ENCODE data around the gene C2CD5. TPM values are rescaled to one million over a fixed set of nuclear protein-coding genes. Genes with fewer than 3 reads are reported as not detected.

C2CD5 gene
- total RNA-seq, 2 experiments from 2014 or later = 52.6 to 52.7 TPM

DNA sequence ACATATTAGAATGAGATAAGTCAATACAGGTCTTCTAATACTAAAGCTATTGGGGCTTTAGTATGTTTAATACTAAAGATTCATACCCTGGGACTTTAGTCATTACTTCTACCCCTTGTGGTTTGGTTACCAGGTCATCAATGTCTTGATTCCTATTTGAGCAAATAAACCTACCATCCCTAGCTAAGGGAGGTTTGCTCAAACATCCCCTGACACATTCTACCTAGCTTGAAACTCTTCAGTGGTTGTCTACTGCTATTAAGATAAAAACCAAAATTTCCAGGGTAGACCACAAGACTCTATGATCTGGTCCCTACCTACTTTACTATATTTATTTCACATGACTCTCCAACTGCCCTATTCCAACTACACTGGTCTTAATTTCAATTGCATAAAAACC is 7.3 kb upstream of the C2CD5 start:
- H3K27ac Mint-ChIP-seq = no peak overlapping the region
- CTCF ChIA-PET = no interaction called here

DNA sequence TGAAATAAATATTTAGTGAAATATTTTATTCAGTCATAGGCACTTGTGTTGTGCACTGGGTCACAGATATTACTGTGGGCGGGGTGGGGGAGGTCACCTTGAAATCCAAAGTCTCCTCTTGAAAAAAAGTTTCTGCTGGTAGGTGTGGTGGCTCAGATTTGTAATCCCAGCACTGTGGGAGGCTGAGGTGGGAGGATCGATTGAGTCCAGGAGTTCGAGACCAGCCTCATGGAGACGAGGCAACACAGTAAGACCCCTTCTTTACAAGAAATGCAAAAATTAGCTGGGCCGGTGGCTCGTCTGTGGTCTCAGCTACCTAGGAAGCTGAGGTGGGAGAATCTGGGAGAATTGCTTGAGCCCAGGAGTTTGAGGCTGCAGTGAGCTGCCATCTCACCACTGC is 913 bp upstream of the C2CD5 start:
- Mint-ChIP-seq H3K27me3 (peaks cover 10% of the 10 kb centered on the region), H3K9me3 (no peaks in the 10 kb centered on the region), H3K4me1 (peaks cover 37% of the 10 kb centered on the region), H3K27ac (peak overlapping the region; percentile 73), H3K36me3 (ENCODE audit: low read depth) (peaks cover 39% of the 10 kb centered on the region), H3K4me3 (peak overlapping the region; percentile 53)
- ChIA-PET POLR2A (interaction anchor here (0.9 to 4.0 kb wide), 16 partner anchors 8 to 1034 kb away, joined by 3 to 72 read pairs (median 6); partner anchors contain the start of genes CMAS, ETNK1 and LDHB), CTCF (interaction anchor here (1.1 to 2.1 kb wide), 10 partner anchors 9 to 139 kb away, joined by 3 to 9 read pairs (median 5); no protein-coding TSS in a partner anchor)
- no peak for DNase-seq

More for the DNA sequence above, 7.3 kb upstream of the C2CD5 start:
- Mint-ChIP-seq H3K36me3 (ENCODE audit: low read depth) (peaks cover 9% of the 10 kb centered on the region), H3K4me3 (no peak overlapping the region), H3K4me1 (no peaks in the 10 kb centered on the region), H3K27me3 (peaks cover 22% of the 10 kb centered on the region), H3K9me3 (peaks cover 11% of the 10 kb centered on the region)
- POLR2A ChIA-PET = interaction anchor here (0.6 kb wide), 1 partner anchor 36 kb away, joined by 3 read pairs; no protein-coding TSS in a partner anchor
- DNase-seq = no peak

DNA sequence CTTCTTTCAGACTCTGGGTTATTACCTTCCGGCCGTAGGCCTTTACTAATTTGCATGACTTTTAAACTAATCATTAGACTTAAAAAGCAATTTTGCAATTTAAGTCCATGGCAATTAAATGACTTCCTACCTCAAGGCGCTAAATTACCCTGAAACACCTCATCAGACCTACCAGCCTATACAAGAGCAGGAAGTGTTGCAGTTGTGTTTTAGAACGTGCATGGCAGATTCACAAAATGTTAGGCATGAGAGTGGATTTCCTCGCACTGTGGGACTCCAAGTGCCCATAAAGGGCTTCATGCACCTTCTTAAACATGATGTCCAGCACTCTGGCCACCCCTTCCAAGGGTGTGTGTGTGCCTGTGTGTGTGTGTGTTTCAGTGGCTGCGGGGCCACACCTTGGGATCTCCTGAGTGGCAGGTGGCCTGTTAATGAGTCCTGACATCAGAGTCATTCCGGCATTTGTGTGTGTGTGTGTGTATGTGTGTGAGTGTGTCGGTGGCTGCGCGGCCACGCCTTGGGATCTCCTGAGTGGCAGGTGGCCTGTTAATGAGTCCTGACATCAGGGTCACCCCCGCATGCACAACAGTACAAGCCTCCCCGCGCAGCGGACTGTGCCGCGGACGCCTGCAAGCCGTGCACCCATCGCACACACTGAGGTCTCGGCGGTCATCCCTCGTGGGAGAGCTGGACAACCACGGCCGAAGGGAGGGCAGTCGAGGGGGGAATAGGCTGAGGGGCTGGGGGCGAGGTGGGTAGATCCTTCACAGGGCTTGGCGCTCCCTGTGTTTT is 900 bp downstream of the C2CD5 start:
- Mint-ChIP-seq H3K36me3 (ENCODE audit: low read depth) (peaks cover 52% of the 10 kb centered on the region), H3K27ac (peak overlapping the region; percentile 96), H3K4me1 (peaks cover 48% of the 10 kb centered on the region), H3K27me3 (peaks cover 9% of the 10 kb centered on the region), H3K9me3 (no peaks in the 10 kb centered on the region), H3K4me3 (peak overlapping the region; percentile 92)
- peak; percentile 64 for DNase-seq
- ChIA-PET CTCF (interaction anchor here (1.0 to 2.1 kb wide), 10 partner anchors 8 to 129 kb away, joined by 3 to 8 read pairs (median 6); partner anchors contain the start of gene ETNK1), POLR2A (interaction anchor here (0.7 to 4.0 kb wide), 15 partner anchors 8 to 497 kb away, joined by 3 to 72 read pairs (median 6); partner anchors contain the start of genes CMAS and ETNK1)

DNA sequence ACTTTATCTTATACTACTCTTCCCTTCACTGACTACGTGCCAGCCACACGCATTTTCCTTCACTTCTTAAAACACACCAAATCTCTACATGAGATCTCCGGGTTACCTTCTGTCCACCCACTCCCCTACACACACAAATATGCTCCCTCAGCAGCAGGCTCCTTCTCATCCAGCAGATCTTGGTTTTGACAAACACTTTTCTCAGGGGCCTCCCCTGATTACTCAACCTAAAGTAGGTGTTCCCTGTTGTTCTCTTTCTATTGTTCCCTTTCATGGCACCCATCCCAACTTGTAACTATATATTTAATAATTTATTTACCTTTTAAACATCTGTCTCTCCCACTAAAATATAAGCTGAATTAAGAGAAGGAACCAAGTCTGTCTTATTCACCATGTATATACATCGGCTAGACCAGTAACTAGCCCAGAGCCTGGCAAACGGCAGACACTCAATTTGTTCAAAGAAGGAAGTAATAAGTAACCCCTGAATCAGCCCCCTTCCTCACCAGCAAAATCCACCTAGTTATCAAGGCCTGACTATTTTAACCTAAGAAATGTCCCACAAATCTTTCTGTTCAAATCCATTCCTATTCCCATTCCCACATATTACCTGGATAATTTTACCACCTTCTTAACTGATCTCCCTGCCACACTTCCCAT is 2.7 kb downstream of the C2CD5 start:
- Mint-ChIP-seq H3K4me1 (peaks cover 54% of the 10 kb centered on the region), H3K4me3 (no peak overlapping the region), H3K36me3 (ENCODE audit: low read depth) (peaks cover 53% of the 10 kb centered on the region), H3K27ac (no peak overlapping the region), H3K27me3 (no peaks in the 10 kb centered on the region), H3K9me3 (no peaks in the 10 kb centered on the region)
- no peak for DNase-seq
- ChIA-PET POLR2A (interaction anchor here (4.0 kb wide), 1 partner anchor 86 kb away, joined by 72 read pairs; the partner anchor contains the start of gene ETNK1), CTCF (interaction anchor here (1.1 kb wide), 1 partner anchor 10 kb away, joined by 3 read pairs; no protein-coding TSS in a partner anchor)

DNA sequence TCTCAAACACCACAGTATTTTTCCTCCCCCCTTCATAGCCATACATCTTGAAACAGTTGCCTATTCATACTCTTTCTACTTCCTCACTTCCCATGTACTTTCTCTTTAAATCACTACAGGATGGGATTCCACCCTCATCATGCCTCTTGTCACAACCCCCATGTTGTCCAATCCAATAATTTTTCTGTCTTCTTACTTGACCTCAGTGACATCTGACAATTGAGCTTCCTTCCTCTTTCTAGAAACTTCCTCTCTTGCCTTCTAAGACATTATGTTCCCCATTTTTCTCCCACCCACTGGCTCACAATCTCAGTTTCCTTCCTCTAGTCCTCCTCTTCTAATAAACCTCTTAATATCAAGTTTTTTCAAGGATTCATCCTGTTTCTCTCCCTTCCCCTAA is 5.3 kb downstream of the C2CD5 start:
- ChIA-PET POLR2A (interaction anchor here (0.7 kb wide), 1 partner anchor 10 kb away, joined by 3 read pairs; no protein-coding TSS in a partner anchor), CTCF (interaction anchor here (0.7 kb wide), 1 partner anchor 90 kb away, joined by 3 read pairs; no protein-coding TSS in a partner anchor)
- Mint-ChIP-seq H3K9me3 (no peaks in the 10 kb centered on the region), H3K4me3 (no peak overlapping the region), H3K36me3 (ENCODE audit: low read depth) (peaks cover 60% of the 10 kb centered on the region), H3K27me3 (no peaks in the 10 kb centered on the region), H3K4me1 (peaks cover 57% of the 10 kb centered on the region), H3K27ac (no peak overlapping the region)
- DNase-seq = no peak

DNA sequence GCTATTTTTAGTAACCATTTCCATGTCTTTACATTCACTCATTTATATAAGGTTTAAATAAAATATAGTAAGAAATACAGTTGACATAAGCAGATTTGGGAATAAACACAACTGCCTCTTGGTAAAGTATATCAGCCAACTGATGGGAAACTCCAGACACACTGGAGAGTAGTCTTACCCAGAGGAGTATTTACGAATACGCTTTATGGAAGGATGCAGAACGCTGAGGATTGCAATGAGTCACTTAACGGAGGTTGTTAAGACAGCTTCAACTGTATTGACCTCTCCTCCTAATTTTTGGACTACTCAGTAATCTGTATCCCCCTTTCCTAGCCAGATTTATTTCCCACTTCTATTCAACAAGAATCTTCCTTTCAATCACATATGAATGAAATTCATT is 6.0 kb downstream of the C2CD5 start:
- POLR2A ChIA-PET = no interaction called here
- no peak overlapping the region for H3K4me3 Mint-ChIP-seq

DNA sequence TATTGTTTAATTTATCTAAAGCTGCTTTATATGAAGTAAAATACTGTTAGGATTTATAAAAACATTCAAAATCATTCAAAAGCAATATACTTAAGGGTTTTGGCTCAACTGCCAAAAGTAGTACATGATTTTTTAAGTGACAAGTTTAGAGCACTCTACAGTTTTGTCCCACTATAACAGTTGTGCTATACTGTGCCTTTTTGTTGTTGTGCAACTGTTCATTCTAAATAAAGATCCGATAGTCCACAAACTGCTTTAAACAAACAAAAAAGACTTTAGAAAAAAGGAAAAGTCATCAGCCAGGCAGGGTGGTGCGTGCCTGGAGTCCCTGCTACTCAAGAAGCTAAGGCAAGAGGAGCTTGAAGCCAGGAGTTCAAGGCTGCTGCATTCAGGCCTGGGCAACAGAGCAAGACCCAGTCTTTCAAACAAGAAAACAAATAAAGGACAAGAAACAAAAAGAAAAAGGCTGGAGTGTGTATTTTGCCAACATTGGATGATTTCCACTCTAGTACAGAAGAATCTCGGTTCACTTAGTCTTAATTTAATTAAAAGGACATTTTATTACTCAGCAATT is 7.3 kb downstream of the C2CD5 start:
- no peak overlapping the region for H3K4me3 Mint-ChIP-seq

More for the DNA sequence above, 6.0 kb downstream of the C2CD5 start:
- H3K27me3 Mint-ChIP-seq = no peaks in the 10 kb centered on the region
- no peak overlapping the region for H3K27ac Mint-ChIP-seq
- no peaks in the 10 kb centered on the region for H3K9me3 Mint-ChIP-seq
- H3K36me3 Mint-ChIP-seq (ENCODE audit: low read depth) = peaks cover 58% of the 10 kb centered on the region
- DNase-seq = no peak
- CTCF ChIA-PET = no interaction called here
- peaks cover 55% of the 10 kb centered on the region for H3K4me1 Mint-ChIP-seq

DNA sequence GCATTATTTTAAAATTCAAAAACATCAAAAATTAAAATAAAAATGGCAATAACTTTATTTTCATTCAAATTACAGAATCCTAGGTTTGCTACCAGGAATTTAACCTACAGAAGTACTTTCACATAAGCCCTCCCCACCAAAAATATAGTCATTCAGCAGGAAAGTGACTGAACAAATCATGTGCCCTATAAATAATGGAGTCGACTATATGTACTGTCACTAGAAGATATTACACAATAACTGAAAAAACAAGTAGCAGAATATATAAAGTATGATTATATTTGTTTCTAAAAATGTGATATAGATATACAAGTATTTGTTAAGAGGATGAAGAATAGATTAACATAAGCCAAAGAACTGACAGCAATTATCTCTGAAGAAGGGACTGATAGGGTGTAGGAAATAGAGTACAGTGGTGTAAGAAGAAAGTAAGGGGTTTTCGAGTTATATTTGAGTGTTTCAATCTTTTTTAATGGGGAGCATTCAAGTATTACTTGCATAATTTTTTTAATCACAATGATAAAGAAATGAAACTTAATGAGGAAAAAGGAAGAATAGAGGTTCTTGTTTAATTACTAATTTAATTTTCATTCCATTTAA is 7.9 kb downstream of the C2CD5 start:
- Mint-ChIP-seq H3K9me3 (no peaks in the 10 kb centered on the region), H3K36me3 (ENCODE audit: low read depth) (peaks cover 57% of the 10 kb centered on the region), H3K4me1 (peaks cover 37% of the 10 kb centered on the region), H3K27ac (no peak overlapping the region), H3K4me3 (no peak overlapping the region), H3K27me3 (no peaks in the 10 kb centered on the region)
- POLR2A ChIA-PET = interaction anchor here (0.7 to 1.7 kb wide), 2 partner anchors 8 to 1868 kb away, joined by 3 to 13 read pairs; partner anchors contain the start of gene C2CD5
- no peak for DNase-seq
- CTCF ChIA-PET = interaction anchor here (1.6 kb wide), 1 partner anchor 8 kb away, joined by 6 read pairs; the partner anchor contains the start of gene C2CD5

More for the DNA sequence above, 7.3 kb downstream of the C2CD5 start:
- no peak overlapping the region for H3K27ac Mint-ChIP-seq
- H3K36me3 Mint-ChIP-seq (ENCODE audit: low read depth) = peaks cover 58% of the 10 kb centered on the region
- H3K4me1 Mint-ChIP-seq = peaks cover 43% of the 10 kb centered on the region
- POLR2A ChIA-PET = no interaction called here
- no peak for DNase-seq
- no peaks in the 10 kb centered on the region for H3K9me3 Mint-ChIP-seq
- CTCF ChIA-PET = no interaction called here
- no peaks in the 10 kb centered on the region for H3K27me3 Mint-ChIP-seq

DNA sequence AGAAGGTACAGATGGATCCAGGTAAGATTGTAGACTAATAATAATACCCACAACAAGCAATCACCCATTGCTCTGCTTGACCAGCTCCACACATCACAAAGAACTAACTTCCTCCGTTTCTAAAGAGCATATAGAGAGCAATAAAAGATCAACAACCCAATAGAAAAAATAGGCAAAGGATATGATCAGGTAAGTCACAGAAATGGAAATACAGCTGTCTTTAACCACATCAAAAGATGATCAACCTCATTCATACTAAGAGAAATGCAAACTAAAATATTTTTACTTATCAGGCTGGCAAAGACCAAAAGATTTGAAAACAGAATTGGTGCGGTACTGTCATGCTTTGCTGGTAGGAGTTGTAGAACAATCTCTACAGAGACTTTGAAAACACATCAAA is 8.9 kb downstream of the C2CD5 start:
- no peaks in the 10 kb centered on the region for H3K27me3 Mint-ChIP-seq
- ChIA-PET CTCF (interaction anchor here (1.6 kb wide), 1 partner anchor 9 kb away, joined by 6 read pairs; the partner anchor contains the start of gene C2CD5), POLR2A (interaction anchor here (1.7 kb wide), 1 partner anchor 9 kb away, joined by 13 read pairs; the partner anchor contains the start of gene C2CD5)
- H3K36me3 Mint-ChIP-seq (ENCODE audit: low read depth) = peaks cover 55% of the 10 kb centered on the region
- no peak overlapping the region for H3K27ac Mint-ChIP-seq
- no peak overlapping the region for H3K4me3 Mint-ChIP-seq
- H3K4me1 Mint-ChIP-seq = peaks cover 31% of the 10 kb centered on the region
- DNase-seq = no peak
- no peaks in the 10 kb centered on the region for H3K9me3 Mint-ChIP-seq

DNA sequence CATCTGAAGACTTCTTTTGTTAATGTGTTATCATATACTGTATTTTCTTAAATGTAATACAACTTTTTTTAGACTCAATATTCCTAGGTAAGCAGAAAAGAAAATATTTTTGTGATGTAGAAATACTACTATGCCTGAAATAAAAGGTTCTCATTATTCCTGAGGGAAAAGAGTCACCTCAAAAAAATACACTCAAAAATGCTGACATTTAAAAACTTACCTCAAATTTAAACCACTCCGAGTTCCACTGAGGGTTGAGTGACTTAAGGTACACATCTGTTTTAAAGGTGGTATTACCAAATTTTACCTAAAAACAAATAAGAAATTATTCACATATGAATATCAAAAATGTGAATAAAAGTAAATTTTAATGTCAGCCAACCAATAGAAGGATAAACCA is 9.3 kb downstream of the C2CD5 start:
- ChIA-PET CTCF (interaction anchor here (1.6 kb wide), 1 partner anchor 9 kb away, joined by 6 read pairs; the partner anchor contains the start of gene C2CD5), POLR2A (interaction anchor here (1.7 kb wide), 1 partner anchor 9 kb away, joined by 13 read pairs; the partner anchor contains the start of gene C2CD5)
- no peak for DNase-seq
- Mint-ChIP-seq H3K36me3 (ENCODE audit: low read depth) (peaks cover 51% of the 10 kb centered on the region), H3K9me3 (no peaks in the 10 kb centered on the region), H3K27ac (no peak overlapping the region), H3K27me3 (no peaks in the 10 kb centered on the region), H3K4me3 (no peak overlapping the region), H3K4me1 (peaks cover 28% of the 10 kb centered on the region)

DNA sequence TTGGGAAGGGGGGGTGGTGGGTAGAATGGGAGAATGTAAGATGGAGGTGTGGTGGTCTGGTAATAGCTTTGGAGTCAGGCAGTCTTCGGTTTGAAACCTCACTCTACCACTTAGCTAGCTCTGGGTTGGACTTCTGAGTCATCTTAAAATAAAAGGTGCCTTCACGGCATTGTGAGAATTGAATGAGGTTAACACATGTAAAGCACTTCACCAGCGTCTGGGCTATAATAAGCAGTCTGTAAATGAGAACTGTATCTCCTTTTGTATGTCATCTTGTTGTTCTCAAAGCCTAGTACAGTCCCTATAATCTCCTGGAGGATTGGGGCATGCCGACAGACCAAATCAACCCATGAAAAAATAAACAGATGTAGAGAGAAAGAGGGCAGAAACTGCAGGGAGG is 11.2 kb downstream of the C2CD5 start:
- peaks cover 19% of the 10 kb centered on the region for H3K4me1 Mint-ChIP-seq

DNA sequence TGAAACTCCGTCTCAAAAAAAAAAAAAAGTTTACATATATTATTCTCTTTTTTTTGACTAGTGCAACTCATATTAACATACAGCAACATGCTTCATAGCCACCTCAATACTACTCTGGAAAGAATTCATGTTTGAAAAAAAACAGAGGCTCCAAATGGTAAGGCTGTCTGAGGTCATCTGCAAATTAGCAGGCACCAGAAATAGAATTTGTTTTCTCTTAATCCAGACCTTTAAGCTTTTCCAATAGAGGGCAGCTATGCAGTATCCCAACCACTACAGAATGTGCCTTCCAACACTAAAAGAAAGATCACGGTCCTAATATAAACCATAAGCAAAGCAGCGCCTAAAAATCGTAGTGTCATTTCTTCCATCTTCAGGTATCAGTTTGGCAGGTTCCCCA is 12.0 kb downstream of the C2CD5 start:
- H3K9me3 Mint-ChIP-seq = no peaks in the 10 kb centered on the region
- ChIA-PET CTCF (interaction anchor here (0.6 to 1.1 kb wide), 3 partner anchors 12 to 130 kb away, joined by 3 to 5 read pairs (median 3); partner anchors contain the start of gene C2CD5), POLR2A (interaction anchor here (1.2 to 2.5 kb wide), 2 partner anchors 12 to 92 kb away, joined by 6 to 10 read pairs; partner anchors contain the start of genes C2CD5 and ETNK1)
- H3K36me3 Mint-ChIP-seq (ENCODE audit: low read depth) = peaks cover 41% of the 10 kb centered on the region
- H3K4me1 Mint-ChIP-seq = peaks cover 17% of the 10 kb centered on the region
- no peak for DNase-seq
- no peaks in the 10 kb centered on the region for H3K27me3 Mint-ChIP-seq
- H3K4me3 Mint-ChIP-seq = no peak overlapping the region
- H3K27ac Mint-ChIP-seq = no peak overlapping the region

More for the DNA sequence above, 11.2 kb downstream of the C2CD5 start:
- H3K36me3 Mint-ChIP-seq (ENCODE audit: low read depth) = peaks cover 43% of the 10 kb centered on the region
- H3K27me3 Mint-ChIP-seq = no peaks in the 10 kb centered on the region
- ChIA-PET CTCF (interaction anchor here (0.6 to 1.1 kb wide), 2 partner anchors 11 to 140 kb away, joined by 3 to 5 read pairs; partner anchors contain the start of gene C2CD5), POLR2A (interaction anchor here (1.2 kb wide), 1 partner anchor 11 kb away, joined by 6 read pairs; the partner anchor contains the start of gene C2CD5)
- DNase-seq = no peak
- no peak overlapping the region for H3K4me3 Mint-ChIP-seq
- no peaks in the 10 kb centered on the region for H3K9me3 Mint-ChIP-seq
- no peak overlapping the region for H3K27ac Mint-ChIP-seq

Measured in activated CD4-positive, alpha-beta memory T cell treated with anti-CD3 and anti-CD28 coated beads, Interleukin-2, amount 10 ng/mL, durations not matched to agents 7 days and 5 days (primary cell).